ENCODE data around the gene RINT1. TPM values are rescaled to one million over a fixed set of nuclear protein-coding genes. Genes with fewer than 3 reads are reported as not detected.

Gene RINT1
- total and polyA plus RNA-seq, 3 donors from 2014 or later, result 17.0 to 29.4 (median 21.1) TPM

DNA sequence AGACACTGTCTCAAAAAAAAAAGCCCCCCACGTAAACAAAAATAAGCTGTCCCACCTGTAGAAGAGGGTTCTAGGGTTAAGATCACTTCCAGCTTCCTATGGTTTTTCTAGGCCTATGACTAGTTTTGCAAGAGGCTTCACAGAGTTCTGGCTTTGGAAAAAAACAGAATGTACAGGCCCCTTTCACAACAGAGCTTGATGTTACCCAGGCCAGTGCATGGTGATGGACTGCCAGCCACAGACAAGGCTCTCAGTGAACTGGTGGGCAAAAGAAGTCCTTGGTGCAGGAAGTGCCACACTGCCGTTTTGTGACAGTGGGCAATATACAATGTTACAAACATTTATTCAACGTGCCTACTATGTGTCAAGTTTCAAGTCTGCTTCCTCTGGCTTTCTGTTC lies 67.5 kb downstream of the RINT1 start:
- Histone ChIP-seq H3K9me3 (no peaks in the 10 kb centered on the region), H3K27me3 (no peaks in the 10 kb centered on the region), H3K4me3 (no peak overlapping the region), H3K4me1 (no peaks in the 10 kb centered on the region), H3K36me3 (ENCODE audit: low read depth, missing control alignments) (no peaks in the 10 kb centered on the region), H3K27ac (no peak overlapping the region)
- intact Hi-C loops (cut with DNase I; ENCODE audit: low total_unique reads), result no loop called here
- no peak for DNase-seq
- 73 to 80% methylated on average over 2 to 3 of the region's 3 CpGs for WGBS, 2 donors
- TF ChIP-seq, protein P1, sequence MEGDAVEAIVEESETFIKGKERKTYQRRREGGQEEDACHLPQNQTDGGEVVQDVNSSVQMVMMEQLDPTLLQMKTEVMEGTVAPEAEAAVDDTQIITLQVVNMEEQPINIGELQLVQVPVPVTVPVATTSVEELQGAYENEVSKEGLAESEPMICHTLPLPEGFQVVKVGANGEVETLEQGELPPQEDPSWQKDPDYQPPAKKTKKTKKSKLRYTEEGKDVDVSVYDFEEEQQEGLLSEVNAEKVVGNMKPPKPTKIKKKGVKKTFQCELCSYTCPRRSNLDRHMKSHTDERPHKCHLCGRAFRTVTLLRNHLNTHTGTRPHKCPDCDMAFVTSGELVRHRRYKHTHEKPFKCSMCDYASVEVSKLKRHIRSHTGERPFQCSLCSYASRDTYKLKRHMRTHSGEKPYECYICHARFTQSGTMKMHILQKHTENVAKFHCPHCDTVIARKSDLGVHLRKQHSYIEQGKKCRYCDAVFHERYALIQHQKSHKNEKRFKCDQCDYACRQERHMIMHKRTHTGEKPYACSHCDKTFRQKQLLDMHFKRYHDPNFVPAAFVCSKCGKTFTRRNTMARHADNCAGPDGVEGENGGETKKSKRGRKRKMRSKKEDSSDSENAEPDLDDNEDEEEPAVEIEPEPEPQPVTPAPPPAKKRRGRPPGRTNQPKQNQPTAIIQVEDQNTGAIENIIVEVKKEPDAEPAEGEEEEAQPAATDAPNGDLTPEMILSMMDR (IDR thresholded peaks at IDR 0.05), result no peak
- no peak for TF ChIP-seq POLR2A (IDR thresholded peaks at IDR 0.05)

DNA sequence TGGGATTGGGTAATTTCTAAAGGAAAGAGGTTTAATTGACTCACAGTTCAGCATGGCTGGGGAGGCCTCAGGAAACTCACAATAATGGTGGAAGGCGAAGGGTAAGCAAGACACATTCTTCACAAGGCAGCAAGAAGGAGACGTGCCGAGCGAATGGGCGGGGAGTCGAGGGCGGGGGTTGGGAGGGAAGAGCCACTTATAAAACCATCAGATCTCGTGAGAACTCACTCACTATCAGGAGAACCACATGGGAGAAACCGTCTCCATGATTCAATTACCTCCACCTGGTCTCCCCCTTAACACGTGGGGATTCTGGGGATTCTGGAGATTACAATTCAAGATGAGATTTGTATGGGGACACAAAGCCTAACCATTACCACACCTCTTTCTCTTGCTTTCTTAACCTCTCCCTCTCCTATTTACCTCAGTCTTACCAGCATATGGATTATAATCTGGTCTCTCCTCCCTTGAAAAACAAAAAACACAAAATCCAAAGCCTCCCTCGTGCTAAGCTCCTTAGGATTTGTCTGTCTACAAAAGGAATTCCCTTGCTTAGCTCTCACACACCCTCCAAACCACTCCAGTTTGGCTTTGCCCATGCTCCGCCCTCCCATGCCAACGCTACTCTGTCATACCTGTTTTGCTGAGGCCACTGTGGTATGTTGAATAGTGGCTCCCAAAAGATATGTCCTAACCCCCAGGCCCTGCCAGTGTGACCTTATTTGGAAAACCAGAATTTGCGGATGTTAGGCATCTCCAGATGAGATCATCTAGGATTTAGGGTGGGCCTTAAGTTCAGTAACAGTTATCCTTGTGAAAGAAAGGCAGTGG lies 68.9 kb downstream of the RINT1 start:
- Histone ChIP-seq H3K27me3 (no peaks in the 10 kb centered on the region), H3K27ac (no peak overlapping the region), H3K4me1 (no peaks in the 10 kb centered on the region), H3K36me3 (ENCODE audit: low read depth, missing control alignments) (no peaks in the 10 kb centered on the region), H3K9me3 (no peaks in the 10 kb centered on the region), H3K4me3 (no peak overlapping the region)
- 73 to 81% methylated on average over 14 of the region's 14 CpGs for WGBS, 2 donors
- intact Hi-C loops (cut with DNase I; ENCODE audit: low total_unique reads), result no loop called here
- DNase-seq, result no peak
- TF ChIP-seq, protein P1 (IDR thresholded peaks at IDR 0.05), result no peak
- TF ChIP-seq POLR2A (IDR thresholded peaks at IDR 0.05), result no peak

DNA sequence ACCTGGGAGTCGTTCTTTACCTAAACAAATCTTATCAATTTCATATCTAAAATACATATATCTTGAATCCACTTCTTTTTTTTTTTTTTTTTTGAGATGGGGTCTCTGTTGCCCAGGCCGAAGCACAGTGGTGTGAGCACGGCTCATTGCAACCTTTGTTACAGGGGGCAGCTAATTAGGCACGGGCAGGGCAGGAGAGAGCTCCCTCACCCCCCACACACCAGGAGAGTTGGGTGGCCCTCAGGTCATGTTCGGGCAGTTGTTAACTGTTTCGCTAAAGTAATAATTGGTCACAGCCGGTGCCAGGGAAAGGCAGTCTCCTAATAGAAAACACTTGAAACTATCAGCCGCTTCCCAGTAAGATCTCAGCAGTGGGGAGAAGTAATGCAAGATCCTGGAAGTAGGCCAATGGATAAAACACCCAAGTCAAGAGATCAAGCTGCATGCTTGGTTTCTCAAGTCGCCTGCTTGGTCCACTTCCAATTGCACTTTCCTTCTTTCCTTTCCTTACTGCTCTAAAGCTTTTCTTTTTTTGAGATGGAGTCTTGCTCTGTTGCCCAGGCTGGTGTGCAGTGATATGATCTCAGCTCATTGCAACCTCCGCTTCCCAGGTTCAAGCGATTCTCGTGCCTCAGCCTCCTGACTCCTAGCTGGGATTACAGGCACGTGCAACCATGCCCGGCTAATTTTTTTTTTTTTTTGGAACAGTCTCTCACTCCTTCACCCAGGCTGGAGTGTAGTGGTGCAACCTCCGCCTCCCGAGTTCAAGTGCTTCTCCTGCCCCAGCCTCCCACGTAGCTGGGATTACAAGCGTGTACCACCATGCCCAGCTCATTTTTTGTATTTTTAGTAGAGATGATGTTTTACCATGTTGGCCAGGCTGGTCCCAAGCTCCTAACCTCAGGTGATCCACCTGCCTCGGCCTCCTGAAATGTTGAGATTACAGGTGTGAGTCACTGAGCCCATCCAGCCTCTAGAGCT lies 70.6 kb downstream of the RINT1 start:
- no peak overlapping the region for H3K27ac ChIP-seq
- DNase-seq, result no peak
- H3K27me3 ChIP-seq, result no peaks in the 10 kb centered on the region
- no peak overlapping the region for H3K4me3 ChIP-seq
- H3K9me3 ChIP-seq, result no peaks in the 10 kb centered on the region
- intact Hi-C loops (cut with DNase I; ENCODE audit: low total_unique reads), result no loop called here
- no peaks in the 10 kb centered on the region for H3K36me3 ChIP-seq (ENCODE audit: low read depth, missing control alignments)
- TF ChIP-seq, protein P1 (IDR thresholded peaks at IDR 0.05), result no peak
- no peak for TF ChIP-seq POLR2A (IDR thresholded peaks at IDR 0.05)
- WGBS, 2 donors, result 80 to 82% methylated on average over 19 of the region's 19 CpGs
- H3K4me1 ChIP-seq, result no peaks in the 10 kb centered on the region

DNA sequence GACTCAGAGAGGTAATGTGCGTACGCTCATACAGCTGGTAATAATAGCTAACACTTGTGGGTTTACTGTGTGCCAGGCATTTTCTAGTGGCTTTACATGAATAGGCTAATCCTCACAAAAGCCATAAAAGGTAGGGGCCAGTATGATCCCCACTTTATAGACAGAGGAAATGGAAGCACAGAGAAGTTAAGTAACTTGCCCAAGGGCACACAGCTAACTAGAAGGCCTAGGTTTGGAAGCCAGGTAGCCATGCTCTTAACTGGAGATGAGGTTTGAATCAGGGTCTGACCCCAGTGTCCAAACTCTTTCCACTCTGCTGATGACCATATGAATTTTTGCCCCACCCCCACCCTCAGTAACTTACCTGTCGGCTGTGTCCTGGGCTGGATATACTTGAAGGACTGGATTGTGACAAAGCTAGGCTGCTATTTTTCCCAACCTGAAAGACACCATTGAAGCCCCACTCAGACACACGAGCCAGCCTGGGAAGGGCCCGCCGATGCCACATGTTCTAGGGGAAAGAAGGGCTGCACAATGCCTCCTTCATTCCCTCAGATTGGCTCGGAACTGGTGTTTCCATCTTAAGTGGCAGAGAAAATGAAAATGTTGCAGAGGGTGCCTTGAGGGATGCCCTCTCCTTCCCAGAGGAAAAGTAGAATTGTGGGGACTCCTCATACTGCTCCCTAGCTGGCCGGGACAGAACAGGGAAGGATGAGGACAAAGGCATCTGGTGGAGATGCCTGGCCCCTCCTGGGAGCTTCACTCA lies 78.3 kb downstream of the RINT1 start:
- no peaks in the 10 kb centered on the region for H3K4me1 ChIP-seq
- TF ChIP-seq, protein P1 (IDR thresholded peaks at IDR 0.05), result no peak
- no peak for TF ChIP-seq POLR2A (IDR thresholded peaks at IDR 0.05)
- H3K27ac ChIP-seq, result no peak overlapping the region
- intact Hi-C loops (cut with DNase I; ENCODE audit: low total_unique reads), result no loop called here
- no peak for DNase-seq
- 90 to 95% methylated on average over 8 of the region's 8 CpGs for WGBS, 2 donors
- no peak overlapping the region for H3K4me3 ChIP-seq
- H3K27me3 ChIP-seq, result no peaks in the 10 kb centered on the region
- no peaks in the 10 kb centered on the region for H3K9me3 ChIP-seq
- no peaks in the 10 kb centered on the region for H3K36me3 ChIP-seq (ENCODE audit: low read depth, missing control alignments)

All from testis (tissue), 3 donors.